Fibroblast of lung (primary cell): ENCODE results near the gene PKD1.

Experiments used
- EZH2 ChIP-seq: IDR thresholded peaks from 2 replicates; pipeline ENCODE4 v1.5.1; 2012; ENCODE audit warnings: low read length, control low read depth, mild to moderate bottlenecking; ENCODE audit errors: missing control alignments
- TF ChIP-seq, protein P1 (sequence below), 2 donors: IDR thresholded peaks in 1 of 2; conservative IDR thresholded peaks in 1 of 2; 1 replicate in 1 of 2; 2 replicates in 1 of 2; pipeline ENCODE4 v1.5.1; 2011 to 2012; ENCODE audit warnings: low read length in 2 of 2, control low read depth in 1 of 2, inconsistent platforms in 1 of 2, low read depth in 1 of 2, mild to moderate bottlenecking in 1 of 2

- TF ChIP-seq, protein P1, sequence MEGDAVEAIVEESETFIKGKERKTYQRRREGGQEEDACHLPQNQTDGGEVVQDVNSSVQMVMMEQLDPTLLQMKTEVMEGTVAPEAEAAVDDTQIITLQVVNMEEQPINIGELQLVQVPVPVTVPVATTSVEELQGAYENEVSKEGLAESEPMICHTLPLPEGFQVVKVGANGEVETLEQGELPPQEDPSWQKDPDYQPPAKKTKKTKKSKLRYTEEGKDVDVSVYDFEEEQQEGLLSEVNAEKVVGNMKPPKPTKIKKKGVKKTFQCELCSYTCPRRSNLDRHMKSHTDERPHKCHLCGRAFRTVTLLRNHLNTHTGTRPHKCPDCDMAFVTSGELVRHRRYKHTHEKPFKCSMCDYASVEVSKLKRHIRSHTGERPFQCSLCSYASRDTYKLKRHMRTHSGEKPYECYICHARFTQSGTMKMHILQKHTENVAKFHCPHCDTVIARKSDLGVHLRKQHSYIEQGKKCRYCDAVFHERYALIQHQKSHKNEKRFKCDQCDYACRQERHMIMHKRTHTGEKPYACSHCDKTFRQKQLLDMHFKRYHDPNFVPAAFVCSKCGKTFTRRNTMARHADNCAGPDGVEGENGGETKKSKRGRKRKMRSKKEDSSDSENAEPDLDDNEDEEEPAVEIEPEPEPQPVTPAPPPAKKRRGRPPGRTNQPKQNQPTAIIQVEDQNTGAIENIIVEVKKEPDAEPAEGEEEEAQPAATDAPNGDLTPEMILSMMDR (conservative IDR thresholded peaks at IDR 0.05 in 1 of 2, IDR thresholded peaks at IDR 0.05 in 1 of 2; ENCODE audit: low read depth in 1 of 2, low read length in 2 of 2), result no peak
- TF ChIP-seq EZH2, result no peak
Observed at GRCh38 chr16:2077016-2077415, 58.7 kb downstream of the PKD1 start.
